ENCODE measurements around the gene BTG2.

The BTG2 gene

DNA sequence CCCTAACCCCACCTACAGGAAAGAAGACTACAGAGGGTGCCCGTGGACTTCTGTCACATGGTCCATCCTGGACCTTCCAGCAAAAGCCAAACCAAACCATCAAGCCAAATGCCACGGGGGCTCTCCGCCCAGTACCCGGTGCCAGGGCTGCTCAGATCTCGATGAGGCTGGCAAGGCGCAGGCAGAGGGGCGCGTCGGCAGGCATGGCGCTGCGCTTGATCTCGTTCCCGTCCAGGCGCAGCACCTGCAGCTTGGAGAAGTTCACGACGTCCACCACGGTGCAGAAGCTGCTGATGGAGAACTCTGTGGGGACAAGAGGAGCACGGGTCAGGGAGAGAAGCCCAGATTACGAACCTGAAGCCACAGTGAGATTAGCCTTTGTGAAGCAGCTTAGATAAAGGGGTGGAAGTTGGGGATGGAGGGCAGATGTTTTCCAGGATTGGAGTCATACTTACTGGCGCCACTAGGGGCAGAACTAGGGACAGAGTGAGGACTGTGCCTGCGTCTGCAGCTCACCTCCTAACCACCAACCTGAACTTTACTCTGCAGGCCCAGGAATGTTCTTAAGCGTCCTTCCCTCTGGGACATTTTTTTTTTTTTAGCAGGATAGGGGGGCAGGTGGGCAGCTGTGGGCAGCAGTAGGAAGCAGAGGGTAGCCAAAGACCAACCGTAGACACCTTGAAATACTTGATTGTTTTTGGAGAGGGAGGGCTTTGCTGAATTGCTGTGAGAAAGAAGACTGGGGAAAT is 37.0 kb downstream of the BTG2 start:
- peak; percentile 68 for DNase-seq (ENCODE audit: low spot score)

DNA sequence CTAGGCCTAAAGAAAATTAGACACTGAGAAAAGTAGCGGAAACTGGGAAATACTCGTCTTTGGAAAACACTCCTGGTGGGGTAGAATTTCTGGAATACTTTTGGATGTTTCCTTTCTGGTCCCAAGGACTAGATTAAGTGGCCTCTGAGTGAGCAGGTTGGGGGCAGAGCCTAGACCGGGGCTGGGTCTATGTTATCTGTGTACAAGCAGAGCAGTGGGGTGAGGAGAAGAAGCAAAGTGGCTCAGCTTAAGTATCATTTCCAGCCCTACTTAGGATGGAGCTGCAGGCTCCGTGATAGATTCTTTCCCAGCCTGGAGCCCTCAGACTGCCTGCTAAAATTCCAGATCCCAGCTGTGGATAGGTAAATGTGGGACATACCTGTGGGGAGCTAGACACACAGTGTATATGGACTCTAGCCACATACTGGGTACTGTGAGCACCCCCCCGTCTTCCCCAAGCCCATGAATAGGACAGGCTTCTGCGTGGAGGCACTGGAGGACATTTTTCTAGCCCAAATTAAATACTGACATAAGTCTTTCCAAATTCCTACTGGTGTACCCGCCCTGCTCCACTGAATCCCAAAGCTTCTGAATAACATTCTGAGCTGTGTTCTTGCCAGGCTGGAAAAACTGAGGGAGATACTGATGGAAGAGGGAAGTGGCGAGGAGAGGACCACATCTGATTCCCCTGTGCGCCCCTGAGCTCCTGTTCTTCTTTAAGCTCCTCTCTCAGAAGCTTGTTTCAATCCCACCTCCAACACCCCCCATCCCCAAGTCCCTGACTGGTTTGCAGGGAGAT is 38.8 kb downstream of the BTG2 start:
- no peak for DNase-seq (ENCODE audit: low spot score)

DNA sequence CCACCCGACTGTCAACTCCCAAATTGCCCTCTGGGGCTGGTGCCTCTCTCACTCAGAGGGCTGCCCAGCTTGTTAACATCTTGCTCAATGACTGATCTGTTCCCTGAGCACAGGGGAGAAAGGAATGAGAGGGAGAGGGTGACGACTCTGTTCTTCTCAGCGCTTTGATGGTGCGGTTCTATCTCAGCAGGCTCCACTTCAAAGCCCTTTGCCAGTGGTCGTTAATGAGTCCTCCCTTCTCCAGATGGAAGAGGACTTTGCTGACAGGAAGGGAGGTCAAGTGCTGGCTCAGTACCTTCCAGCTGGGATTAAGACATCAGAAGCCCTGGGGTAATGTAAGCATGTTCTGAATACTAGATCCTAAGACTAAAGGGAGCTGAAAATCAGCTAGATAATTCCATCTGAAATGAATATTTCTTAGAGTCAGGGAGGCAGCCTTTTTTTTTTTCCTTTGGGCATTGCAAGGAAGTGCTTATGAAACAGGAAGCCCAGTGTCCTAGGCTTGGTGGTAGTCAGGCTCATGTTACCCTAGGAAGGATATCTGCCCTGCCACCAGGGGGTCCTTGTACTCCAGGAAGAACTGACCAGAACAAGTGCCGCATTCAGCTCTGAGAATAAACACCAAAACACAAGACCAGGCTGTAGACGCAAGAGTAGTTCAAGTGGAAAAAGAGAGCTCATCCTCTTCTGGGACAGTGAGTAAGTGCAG is 40.9 kb downstream of the BTG2 start:
- DNase-seq (ENCODE audit: low spot score) = no peak

DNA sequence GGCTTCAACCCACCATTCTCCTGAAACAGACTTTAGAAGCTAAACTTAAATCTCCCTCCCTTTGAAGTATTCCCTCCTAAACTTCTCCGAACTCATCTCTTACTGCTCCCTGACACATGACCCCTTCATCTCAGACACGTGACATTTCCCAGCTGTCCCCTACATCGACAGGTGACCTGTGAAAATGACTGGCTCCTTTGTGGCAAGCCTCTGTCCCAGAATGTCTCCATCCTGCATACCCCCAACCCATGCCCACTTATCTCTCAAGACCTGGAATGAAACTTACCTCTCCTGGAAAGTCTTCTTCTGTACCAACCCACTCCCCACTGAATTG is 41.4 kb downstream of the BTG2 start:
- no peak for DNase-seq (ENCODE audit: low spot score)

DNA sequence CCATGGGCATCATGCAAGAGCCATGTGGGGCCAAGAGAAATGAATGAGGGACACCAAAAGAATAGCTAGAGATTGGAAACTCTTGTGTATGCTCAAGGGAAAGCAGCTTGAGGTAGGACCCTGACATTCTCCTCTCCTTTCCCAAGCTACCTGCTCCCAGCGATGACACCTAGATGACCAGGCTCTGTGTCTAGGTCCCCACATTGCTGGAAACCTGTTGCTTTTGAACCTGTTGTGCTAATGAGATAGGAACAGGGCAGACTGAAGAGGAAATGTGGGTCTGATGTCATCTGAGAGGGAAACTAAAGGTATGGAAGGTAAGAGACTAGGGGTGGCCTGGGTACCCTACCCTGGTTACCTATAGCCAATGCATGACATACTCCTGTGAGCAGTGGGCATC is 43.8 kb downstream of the BTG2 start:
- DNase-seq (ENCODE audit: low spot score) = no peak

DNA sequence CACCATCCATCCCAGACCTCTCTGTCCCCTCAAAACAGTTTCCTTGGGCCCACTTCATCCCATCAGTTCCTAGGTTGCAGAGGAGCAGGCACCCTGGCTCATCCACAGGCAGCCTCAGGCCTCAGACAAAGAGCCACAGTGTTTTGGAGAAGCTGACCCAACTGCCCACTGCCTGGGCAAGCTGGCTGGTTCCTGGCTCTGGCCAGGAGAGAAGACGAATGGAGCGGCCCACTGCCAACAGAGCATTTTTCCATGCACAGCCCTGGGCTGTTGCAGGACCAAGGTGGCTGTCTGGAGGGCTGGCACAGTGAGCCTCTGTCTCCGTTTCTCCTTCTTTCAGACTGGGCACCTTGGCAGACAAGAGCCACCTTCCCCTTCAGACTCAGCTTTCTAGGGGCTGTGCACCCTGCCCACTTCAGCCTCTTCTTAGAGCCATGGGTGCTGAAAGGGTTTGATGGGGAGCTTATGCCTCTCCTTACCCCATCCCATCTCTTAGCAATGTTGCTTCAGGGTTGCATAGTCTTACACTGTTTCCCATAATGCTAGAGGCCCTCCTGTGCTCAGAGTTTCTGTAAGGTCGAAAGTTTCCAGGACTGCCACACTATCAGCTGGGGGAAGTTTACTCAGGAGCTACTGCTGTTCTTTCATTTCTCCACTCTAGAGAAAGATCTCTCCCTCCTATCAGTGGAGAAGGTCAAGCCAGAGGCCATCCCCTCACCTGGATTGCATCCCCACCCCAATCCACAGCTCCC is 44.6 kb downstream of the BTG2 start:
- no peak for DNase-seq (ENCODE audit: low spot score)

DNA sequence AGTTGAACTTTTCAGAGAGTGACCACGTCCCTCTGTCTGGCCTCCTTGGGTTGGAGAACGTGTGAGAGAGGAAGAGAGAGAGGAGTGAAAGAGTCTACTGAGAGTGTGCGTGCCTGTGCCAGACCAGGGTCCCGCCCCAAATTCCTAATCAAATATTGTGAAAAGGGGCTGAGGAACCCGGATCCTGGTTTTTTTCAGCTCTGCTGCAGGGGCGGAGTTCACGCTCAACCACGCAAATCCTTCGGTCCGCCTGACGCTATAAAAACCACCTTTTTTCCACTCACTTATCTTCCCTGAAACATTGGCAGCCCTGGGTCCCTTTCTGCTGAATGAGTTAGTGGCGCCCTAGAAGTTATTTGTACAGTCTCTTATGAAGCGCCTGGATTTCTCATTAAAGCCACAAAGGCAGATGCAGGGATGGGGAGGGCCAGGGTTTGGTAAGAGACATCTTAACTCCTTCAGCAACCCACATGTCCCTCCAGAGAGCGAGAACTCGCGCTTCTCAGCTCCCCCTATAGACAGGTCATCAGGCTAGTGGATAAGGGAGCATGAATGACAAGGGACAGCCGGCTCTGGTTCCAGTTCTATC is 45.8 kb downstream of the BTG2 start, which contains the start of gene FMOD:
TSS of gene FMOD (minus strand) at position 86 of the 589 bp plus-strand sequence. CDS start 2,852 bp downstream, outside the sequence.
- DNase-seq (ENCODE audit: low spot score) = no peak

DNA sequence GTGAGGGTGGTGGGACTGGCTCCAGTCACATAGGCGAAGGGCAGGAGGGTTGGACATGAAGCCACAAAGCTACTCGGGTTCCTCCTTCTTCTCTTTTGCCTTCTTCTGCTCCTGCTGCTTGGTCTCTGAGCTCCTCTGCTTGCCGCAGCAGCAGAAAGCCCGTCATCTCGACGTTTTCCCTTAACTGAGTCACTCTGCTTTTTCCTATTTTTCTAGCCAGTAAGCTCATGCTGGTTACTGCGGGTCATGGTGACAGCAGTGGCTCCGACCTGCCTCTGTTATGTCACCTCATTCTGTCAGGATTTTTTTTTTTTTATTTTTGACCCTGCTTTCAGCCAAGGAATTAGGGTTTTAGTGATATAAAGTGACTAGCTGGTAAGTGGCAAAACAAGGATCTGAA is 48.2 kb downstream of the BTG2 start:
- DNase-seq (ENCODE audit: low spot score) = no peak

DNA sequence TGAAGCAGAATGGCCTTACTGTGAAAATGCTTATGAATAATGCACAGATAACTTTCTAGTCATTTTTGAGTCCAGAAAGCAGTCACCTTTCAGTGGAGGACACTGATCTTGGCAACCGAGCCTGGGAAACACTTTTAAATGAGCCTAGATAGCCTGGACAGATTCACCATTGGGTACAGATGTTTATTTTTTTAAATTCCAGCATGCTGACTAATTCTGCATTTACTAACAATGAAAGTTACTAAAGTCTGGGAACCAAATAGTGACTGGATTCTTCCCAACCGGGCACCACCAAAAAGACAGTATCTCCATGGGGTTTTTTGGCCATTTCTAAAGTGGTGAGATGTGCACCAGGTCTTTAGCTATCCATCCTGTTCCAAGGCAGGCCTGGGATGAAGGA is 48.9 kb downstream of the BTG2 start:
- DNase-seq (ENCODE audit: low spot score) = no peak

DNA sequence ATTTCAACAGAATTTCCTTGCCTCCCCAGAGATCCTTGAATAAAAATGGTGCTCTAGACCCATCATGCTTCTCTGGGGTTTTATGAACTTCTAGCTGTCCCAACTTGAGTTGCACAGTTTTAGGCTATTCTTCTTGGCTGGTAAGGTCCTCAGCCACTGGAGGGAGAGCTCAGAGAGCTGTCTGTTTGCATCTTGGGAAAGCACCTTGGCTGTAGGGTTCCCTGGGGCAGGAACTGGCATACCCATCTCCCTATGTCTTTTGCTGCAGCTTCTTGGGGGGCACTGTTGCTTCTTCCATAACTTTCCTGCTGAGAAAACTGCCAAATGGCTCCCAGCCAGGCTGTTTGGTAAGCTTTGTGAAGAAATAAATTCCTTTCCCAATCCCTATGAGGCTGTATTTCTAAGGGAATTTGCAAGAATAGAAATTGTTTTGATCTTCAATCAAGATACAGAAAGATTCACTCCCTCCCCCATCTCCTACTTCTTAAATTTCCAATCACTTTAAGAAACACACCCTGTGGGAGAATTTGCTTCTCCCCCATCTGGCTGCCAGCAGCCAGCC is 53.8 kb downstream of the BTG2 start:
- no peak for DNase-seq (ENCODE audit: low spot score)

All from NAMALWA (cell line).